Stimulated activated CD4-positive, alpha-beta T cell treated with anti-CD3 and anti-CD28 coated beads, TNF-alpha, amount 100 ng/mL, for 24 hours (primary cell): ENCODE results near the gene CTSF.
A peak's percentile ranks its signal among the peaks of the same experiment; 100 is the strongest.
"Not testable (repeated sequence)": the region's sequence is repeated elsewhere in the genome, so short reads cannot be mapped to it uniquely, and the experiment has no call there.

ENCODE experiments used
- DNase-seq, 3 experiments: peaks; one replicate each; pipeline ENCODE4 v3.0.0-alpha.2; 2020; ENCODE audit warnings: low read depth in 3 of 3

Gene CTSF

DNA sequence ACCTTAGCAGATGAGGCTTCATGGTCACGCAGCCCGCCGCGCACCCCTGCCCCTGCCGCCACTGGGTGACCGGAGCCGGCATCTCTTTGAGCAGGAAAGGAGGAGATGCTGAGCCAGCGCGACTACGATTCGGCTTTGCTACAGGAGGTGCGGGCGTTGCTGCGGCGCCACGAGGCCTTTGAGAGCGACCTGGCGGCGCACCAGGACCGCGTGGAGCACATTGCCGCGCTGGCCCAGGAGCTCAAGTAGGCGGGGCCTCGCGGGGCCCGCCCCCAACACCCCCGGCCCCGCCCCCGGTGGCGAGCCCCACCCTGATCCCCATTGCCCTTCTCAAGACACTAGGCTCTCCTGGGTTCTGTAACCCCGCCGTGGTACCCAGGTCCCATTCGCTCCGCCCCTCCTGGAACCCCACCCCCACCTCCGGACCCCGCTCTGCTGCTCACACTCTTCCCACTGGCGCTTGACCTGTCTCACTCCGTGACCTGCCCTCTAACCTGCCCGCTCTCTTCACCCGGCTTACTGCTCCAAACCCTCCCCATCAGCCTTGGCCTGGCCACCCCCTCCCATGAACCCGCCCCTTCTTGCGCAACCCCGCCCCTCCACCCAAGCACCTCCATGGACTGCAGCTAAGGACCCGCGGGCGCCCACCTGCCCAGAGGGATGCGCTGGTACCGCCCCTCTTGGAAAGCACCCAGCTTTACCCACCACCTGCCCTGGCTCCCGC lies 9.1 kb downstream of the CTSF start:
- peak in 1 of 3 experiments; percentile 29 for DNase-seq

DNA sequence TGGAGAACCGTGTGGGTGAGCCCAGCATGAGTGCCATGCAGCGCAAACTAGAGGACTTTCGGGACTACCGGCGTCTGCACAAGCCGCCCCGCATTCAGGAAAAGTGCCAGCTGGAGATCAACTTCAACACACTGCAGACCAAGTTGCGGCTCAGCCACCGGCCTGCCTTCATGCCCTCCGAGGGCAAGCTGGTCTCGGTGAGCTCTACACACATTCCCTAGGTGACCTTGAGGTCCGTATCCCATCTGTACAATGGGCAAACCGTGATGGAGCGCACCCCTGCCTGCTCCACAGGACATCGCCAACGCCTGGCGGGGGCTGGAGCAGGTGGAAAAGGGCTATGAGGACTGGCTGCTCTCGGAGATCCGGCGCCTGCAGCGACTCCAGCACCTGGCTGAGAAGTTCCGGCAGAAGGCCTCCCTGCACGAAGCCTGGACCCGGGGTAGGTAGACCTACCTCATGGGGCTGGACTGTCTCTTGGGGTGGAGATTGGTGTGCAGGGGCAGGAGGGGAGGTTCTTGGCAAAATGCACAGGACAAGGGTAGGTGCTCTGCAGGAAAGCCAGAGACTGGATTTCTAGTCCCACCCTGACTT lies 10.6 kb downstream of the CTSF start:
- no peak for DNase-seq

DNA sequence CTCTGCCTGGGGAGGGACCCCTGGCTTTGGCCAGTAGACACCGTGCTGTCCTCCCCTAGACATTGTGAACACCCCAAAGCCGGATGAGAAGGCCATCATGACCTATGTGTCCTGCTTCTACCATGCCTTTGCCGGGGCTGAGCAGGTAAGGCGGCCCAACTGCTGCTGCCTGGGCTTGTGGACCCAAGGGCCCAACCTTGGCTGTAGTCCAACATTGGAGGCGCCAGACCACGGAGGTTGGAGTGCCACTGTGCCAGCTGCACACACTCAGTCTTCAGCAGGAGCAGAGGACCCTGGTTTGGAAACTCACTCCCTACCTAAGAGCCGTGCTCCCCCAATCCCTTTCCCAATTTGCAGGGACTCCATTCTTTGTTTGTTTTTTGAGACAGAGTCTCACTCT lies 12.3 kb downstream of the CTSF start:
- DNase-seq, result no peak

DNA sequence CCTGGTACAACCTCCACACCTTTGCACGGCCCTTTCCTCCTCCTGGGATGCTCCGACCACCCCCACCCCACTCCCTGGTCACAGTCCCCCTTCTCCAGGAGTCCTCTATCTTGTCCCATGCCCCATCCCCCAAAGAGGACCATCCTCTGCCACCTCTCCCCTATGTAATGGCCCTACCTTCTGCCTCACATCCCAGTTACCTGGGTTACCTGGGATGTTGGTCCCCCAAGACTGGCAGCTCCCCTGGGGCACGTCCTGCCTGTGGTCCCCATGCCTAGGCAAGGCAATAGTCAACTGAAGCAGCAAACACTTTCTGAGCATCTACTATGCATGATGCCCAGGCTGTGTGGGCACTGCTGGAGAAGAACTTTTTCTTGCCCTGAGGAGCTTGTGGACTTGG lies 13.0 kb downstream of the CTSF start:
- DNase-seq, result no peak

DNA sequence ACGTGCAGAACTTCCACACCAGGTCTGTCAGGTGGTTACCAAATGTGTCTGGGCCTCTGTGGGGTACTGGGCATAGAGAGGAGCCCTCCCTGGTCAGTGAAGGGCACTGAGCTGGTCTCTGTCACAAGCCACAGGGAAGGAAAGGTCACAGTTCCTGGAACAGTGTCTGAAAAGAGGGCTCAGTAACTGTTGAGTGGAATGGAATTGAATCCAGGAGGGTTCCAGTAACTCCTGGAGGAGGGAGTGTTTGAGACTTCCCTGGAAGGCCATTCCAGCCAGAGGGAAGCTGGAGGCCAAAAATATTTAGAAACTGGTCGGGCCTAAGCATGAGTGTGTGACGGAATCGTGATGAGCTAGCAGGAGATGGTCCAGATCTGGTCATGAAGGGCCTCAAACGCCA lies 13.8 kb downstream of the CTSF start:
- no peak for DNase-seq

DNA sequence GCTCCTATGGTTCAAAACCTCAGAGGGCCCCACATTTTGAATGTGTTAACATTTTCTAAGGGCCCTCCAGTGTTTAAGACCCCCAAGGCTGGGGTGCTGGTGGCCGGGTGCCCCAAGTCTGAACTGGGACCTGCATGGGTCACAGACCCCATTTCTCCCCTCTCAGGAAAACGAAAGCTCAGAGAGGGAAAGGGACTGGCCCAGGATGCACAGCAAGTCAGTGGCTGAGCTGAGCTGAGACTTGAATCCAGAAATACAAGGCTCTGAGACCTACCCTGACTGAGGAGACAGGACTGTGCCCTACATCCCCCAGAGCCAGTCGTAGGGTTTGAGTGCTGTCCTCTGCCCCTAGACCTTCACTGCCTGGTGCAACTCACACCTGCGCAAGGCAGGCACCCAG lies 17.5 kb downstream of the CTSF start:
- DNase-seq, result no peak

DNA sequence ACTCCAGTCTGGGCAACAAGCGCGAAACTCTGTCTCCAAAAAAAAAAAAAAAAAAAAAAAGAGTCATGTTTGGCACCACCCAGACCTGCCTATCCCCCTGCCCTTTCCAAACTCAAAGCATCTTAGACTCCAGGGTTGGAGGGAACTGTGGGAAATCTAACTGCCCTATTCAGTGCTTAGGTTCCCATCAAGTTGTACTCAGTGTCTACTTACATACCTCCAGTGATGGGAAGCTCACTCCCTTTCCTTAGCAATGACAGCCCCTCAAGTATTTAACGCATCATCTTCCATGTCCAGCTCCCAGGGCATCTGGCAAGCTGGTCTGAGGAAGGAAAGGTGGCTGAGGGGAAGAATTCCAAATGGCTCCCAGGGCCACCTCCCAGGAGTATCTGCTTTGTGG lies 18.7 kb downstream of the CTSF start:
- no peak for DNase-seq

DNA sequence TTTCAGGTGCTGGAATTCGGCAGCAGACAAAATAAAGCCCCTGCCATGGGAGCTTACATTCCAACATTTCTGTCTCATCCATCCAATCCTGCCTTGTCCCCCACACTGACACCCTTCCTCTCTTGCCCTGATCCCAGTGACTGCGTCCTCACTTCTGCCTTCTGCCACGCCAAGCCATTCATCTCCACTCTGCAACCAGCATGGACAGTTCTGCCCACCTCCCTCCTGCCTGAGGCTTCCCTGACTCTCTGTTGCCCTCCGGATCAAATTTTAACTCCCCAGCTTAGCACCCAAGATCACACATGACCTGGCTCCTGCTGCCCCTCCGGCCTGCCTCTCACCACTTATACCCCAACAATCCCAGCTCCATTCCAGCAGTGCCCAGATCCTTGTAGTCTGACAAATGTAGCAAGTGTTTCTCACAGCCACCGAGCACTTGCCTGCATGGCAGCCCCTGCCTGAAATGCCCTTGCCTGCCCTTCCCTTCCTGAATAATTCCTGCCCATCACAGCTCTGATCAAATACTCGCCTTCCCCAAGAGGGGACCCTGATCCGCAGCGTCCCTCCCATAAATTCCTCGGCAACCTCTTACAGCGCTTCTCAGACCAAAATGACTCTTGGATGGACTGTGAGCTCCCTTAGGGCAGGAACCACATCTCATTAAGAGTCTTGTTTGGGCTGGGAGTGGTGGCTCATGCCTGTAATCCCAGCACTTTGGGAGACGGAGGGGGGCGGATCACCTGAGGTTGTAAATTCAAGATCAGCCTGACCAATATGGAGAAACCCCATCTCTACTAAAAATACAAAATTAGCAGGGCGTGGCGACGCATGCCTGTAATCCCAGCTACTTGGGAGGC lies 19.4 kb downstream of the CTSF start:
- no peak for DNase-seq

DNA sequence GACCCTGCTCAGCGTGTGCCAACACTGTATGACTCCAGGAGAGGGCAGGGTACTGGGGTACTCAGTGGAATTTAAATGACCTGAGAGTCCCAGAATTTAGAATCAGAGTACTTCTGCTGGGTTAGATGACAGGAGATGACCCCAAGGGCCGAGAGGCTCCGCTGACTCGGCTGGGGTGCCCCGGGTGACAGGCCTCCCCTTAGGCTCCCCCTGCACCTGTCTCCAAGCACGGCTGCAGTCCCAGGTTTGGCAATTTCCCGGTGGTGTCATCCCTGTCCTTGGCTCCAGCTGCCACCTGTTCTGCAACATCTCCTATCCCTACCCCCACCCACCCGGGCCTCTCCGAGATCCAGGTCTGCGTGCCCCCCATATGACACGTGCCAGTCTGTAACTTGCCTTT lies 20.4 kb downstream of the CTSF start:
- DNase-seq, result no peak

DNA sequence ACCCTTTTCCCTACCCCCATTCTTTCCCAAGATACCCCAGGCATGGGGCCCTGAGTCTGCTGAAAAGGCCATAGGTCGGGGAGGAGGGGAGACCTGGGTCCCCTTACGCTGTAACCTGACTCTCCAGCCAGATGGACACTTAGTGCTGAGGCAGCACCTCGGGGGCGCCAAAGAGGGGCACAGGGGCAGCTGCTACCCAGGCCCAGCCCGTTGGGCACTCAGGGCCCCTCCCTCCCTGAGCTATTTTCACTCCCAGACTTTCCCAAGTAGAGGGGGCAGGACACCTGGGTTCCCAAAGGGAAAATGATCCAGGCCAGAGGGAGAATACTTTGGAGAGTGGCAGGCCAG lies 20.8 kb downstream of the CTSF start:
- no peak for DNase-seq

DNA sequence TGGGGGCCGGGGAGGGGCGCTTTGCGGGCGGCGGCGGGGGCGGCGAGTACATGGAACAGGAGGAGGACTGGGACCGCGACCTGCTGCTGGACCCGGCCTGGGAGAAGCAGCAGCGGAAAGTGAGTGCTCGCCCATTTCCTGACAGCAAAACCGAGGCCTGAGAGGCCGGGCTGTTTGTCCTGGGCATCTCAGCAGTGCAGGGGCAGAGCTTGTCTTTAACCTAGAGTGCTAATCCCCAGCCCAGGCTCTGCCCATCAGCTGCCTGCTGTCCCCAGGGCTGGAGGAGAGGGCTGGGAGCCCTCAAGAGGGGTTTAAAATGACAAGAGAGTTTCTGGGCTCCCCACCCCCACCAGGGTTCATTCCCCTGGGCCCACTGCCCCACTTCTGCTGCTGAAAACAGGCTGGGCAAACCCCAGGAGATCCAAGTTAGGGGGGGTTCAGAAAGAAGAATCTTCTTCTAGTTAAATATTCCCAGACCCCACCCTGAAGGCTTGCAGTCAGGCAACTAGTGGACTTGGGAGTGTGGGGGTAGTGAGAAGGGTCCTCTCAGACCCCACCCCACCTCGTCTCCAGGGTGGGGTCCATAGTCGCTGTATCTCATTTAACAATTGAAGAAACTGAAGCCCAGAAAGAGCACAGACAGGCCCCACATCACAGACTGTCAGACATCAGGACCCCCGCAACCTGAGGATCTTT lies 21.3 kb downstream of the CTSF start:
- no peak for DNase-seq

DNA sequence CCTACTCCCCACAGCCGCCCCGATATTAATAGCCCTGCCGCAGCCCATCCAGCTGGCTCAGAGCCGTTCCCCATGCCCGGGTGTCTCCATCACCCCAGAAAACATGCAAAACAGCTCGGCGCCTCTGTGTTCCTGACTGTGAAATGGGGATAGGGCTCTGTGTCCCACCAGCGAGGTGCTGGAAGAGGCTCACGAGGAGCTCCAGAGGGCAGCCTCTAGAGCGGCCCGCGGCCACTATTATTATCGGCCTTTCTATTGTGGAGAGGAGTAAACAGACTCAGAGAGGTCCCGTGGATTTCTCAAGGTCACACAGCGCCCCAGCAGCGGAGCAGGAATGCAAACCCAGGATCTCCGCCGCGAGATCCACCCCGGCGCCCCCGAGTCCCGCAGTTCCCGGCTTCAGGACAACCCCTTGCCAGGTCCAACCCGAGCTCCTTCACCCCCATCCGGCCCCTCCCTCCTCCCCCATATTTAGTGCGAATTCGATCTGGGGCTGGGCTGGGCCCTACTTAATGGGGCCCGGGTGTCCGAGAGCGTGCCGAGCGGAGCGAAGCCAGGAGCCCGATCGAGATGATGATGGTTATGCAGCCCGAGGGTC lies 21.9 kb downstream of the CTSF start, which contains the start of gene ACTN3:
ACTN3 (plus strand) TSS at position 536 of the 598 bp plus-strand sequence; CDS start at position 571, 35 bp downstream.
- DNase-seq, result no peak

DNA sequence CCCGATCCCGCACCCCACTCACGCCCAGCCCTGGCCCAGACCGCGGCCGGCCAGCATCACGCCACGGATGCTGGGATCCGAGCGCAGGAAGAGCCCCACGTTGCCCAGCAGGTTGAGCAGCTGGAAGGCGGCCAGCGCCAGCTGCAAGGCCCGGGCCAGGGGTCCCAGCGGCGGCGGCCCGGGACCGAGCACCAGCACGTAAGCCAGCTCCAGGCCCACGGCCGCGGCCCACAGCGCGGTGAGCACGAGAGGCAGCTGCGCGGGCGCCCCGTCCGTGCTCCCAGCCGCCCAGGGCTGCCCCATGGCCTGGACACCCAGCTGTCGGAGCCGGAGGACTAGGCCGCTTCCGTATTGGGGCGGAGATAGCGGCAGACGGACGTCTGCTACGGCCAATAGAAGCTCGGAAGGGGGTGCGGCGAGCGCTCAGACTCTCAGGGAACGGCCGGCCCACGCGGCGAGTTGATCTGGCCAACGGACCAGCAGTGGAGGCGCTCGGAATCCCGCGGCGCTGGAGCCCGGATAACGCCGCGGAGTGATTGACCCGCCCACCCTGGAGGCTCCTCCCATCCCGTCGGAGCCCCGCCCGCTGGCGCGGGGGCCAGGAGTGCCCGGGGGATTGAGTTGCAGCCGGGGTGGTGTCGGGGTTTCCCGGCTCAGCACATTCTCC lies 22.6 kb downstream of the CTSF start, which contains the start of gene ZDHHC24:
ZDHHC24 (minus strand) TSS at position 348 of the 667 bp plus-strand sequence; CDS start at position 303, 45 bp downstream.
- peak; percentile 74 to 94 (median 75) for DNase-seq

DNA sequence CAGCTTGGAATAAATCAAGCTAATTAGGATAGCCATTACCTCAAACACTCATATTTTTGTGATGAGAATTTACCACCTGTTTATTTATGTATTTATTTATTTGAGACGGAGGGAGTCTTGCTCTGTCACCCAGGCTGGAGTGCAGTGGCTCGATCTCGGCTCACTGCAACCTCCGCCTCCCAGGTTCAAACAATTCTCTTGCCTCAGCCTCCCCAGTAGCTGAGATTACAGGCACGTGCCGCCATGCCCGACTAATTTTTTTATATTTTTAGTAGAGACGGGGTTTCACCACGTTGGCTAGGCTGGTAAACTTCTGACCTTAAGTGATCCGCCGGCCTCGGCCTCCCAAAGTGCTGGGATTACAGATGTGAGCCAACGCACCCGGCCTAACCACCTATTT lies 23.5 kb downstream of the CTSF start:
- not testable (repeated sequence) for DNase-seq

DNA sequence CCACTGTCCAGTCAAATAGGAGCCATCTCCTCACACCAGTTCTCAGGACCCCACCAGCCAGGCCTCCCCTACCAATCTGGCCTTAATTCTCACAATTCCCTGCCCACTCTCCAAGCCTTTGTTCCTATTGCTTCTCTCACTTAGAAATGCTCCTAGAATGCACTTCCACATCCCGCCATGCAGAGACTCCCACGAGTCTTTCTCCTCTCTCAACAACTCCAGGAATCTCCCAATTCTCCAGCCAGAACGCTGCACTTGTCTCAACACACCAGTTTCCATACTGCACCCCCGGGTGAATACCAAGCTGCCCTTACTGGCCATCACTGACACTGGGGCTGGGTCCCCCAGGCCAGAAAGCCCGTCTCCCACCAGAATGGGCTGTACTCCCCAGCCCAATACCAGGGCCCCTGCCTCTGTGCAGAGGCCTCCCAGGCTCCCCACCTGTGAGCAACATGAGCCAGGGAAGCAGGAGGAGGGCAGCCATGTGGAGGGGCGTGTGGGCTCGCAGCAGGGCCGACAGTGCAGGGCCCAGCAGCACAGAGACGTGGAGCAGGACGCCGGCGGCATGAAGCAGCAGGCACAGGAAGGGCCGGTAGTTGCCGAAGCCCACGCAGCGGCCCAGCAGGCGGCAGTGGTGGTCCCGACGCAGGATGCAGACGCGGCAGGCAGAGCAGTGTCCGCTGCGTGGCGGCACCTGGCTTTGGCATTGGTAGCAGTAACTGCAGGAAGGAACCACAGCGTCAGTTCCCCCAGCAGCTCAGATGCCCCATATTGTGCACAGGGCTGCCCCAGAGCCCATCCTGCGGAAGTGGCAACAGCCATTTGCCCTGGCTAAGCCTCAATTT lies 24.9 kb downstream of the CTSF start:
- peak in 1 of 3 experiments; percentile 46 for DNase-seq

DNA sequence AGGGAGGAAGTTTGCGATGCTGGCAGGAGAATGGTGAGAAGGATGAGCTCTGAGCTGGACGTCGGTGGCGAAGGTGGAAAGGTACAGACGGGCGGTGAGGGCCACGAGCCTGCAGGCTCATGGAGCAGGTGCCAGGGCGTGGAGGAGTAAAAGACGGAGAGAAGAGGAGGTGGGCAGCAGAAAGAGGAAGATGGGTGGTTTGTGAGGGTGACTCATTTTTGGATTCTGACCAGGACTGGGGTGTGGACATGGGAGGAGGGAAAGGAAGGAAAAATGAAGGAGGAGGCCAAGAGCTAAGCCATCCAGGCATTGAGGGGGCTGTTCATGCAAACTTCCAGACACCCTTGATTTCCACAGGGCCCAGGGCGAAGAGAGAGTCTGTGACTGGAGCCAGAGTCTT lies 26.0 kb downstream of the CTSF start:
- DNase-seq, result no peak

DNA sequence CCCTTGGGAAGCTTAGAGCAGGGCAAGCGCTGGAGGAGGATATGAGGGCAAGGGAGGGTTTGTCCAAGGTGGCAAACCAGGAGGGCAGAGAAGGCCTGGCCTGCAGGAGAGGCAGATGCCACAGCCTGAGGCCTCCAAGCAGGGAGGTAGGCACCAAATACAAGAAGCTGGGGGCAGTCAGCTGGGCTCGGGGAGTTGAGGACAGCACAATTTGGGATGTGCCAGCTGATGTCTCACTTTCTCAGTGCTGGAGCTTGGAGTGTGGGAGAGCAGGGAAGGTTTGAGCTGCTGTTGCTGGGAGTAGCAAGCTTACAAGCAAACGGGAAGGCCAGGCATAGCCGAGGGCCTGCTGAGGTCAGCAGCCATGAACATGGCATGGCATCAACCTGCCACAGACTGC lies 26.5 kb downstream of the CTSF start:
- no peak for DNase-seq

DNA sequence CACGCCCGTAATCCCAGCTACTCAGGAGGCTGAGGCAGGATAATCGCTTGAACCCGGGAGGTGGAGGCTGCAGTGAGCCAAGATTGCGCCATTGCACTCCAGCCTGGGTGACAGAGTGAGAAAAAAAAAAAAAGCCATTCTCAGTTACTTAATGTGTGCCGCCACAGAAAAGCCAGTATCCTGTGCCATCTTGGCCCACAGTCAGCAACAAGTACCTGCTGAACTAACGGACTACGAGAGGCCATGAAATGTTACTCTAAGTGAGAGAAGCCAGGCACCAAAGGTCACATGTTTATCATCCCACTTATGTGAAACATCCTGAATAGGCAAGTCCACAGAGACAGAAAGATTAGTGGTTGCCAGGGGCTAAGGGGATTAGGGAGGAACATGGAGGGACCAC lies 27.8 kb downstream of the CTSF start:
- DNase-seq, result not testable (repeated sequence)

DNA sequence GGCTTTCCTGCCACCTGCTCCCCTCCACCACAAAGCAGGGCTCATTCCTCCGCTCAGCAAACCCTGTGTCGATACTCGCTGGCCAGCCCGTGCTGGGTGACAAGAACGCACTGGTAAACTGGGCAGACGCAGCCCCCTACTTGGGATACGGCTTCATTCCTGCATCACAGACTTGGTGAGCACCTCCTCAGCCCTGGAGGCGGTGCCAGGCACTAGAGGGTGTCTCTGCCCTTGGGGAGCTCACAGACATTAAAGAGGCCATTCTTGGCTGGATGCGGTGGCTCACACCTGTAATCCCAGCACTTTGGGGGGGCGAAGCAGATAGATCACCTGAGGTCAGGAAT lies 28.6 kb downstream of the CTSF start:
- DNase-seq, result no peak

DNA sequence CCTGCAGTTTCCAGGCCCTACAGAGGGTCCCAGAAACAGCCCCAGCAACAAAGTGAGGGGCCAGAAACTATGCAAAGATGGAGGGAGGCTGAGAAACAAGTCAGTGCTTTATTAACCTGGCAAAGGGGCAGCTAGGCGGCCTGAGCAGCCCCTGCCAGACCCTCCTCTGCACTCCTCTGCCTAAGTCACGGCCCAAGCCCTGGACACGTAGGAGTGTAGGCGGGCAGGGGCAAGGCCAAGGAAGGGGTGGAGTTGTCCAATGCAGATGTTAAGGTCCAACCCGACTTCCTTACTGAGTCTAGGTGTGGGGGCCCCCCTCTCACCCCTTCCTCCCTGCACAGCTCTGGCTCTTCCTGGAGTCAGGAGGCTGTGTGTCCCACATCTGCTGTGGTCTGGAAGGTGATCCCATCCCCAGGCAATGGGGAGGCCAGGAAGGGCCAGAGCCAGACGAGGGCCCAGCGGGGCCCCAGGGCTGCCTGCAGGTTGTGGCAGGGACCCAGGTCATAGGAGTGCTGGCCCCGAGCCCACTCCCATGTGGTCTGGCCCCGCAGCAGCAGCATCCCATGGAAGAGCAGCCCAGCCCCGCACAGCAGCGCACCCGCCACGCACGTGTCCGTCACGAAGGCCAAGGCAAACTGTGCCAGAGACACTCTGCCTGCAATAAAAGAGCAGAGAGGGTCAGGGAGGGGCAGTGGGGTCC lies 29.1 kb downstream of the CTSF start:
- DNase-seq, result no peak
